Ectodermal cell (in vitro differentiated cells): ENCODE results near the gene AJM1. TPM values are rescaled to one million over a fixed set of nuclear protein-coding genes. Genes with fewer than 3 reads are reported as not detected.
A peak's percentile ranks its signal among the peaks of the same experiment; 100 is the strongest.
"Not testable (repeated sequence)": the region's sequence is repeated elsewhere in the genome, so short reads cannot be mapped to it uniquely, and the experiment has no call there.

ENCODE experiments used
- H3K27ac ChIP-seq: 2 replicates; pipeline ENCODE4 v1.7.0; 2013; ENCODE audit warnings: mild to moderate bottlenecking, low read depth, low read length; ENCODE audit not compliant: insufficient read depth, poor library complexity, severe bottlenecking
- H3K27me3 ChIP-seq: 2 replicates; pipeline ENCODE4 v1.7.0; 2013; ENCODE audit warnings: mild to moderate bottlenecking, low read length; ENCODE audit not compliant: insufficient read depth, control insufficient read depth, poor library complexity, severe bottlenecking
- H3K36me3 ChIP-seq: one replicate; pipeline ENCODE4 v1.7.0; 2013; ENCODE audit warnings: low read length; ENCODE audit not compliant: control insufficient read depth, insufficient read depth
- H3K4me1 ChIP-seq: one replicate; pipeline ENCODE4 v1.7.0; 2013; ENCODE audit warnings: low read length; ENCODE audit not compliant: control insufficient read depth, insufficient read depth
- H3K4me3 ChIP-seq: 2 replicates; pipeline ENCODE4 v1.7.0; 2013; ENCODE audit warnings: low read depth, low read length, control low read depth; ENCODE audit not compliant: insufficient read depth
- H3K9me3 ChIP-seq: 2 replicates; pipeline ENCODE4 v1.7.0; 2013; ENCODE audit warnings: mild to moderate bottlenecking, low read length, moderate library complexity; ENCODE audit not compliant: control insufficient read depth
- WGBS, 2 experiments: methylation state at CpG; one replicate each; pipeline ENCODE4 v1.1.7; 2013; ENCODE audit warnings: missing lambda C conversion rate in 2 of 2; 5-methylcytosine and 5-hydroxymethylcytosine counted together
- polyA plus RNA-seq, 4 experiments: library from polyadenylated mRNA; stranded (reverse); fragments of 50-300 nt; gene quantifications; one replicate each; pipeline ENCODE4 v1.2.3, GENCODE V29; 2013

Gene AJM1
- 1.0 TPM for polyA plus RNA-seq (2013, experiment 1 of 4)
- 1.1 TPM for polyA plus RNA-seq (2013, experiment 2 of 4)
- polyA plus RNA-seq (2013, experiment 3 of 4): 1.2 TPM
- polyA plus RNA-seq (2013, experiment 4 of 4): 1.3 TPM

DNA sequence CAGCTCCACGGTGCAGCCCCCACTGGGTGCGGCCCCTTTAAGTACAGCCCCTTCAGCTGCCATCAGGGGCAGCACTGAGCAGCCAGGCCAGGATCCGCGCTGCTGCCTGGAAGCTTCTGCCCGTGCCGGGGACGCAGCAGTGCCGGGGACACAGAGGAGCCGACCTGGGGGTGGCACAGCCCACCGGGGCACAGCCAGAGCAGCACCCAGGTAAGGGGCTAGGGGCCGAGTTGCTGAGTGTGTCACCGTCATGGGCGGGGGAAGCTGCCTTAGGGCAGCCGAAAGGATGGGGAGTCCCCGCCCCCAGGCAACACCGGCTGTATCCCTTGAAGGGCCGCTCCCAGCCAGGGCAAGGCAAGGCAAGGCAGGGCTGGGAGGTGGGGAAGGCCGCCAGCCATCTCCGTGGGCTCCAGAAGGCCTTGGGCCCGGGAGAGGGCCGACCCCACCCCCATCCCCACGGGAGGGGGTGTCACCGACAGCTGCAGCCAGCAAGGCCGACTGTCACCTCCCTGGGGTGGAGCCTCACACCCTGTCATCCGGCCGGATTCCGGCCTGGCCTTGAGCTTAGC is at the start of gene AJM1:
Gene AJM1, plus strand, starts transcription at position 99 of the 569 bp plus-strand sequence. CDS start 1,937 bp downstream, outside the sequence.
- Histone ChIP-seq H3K4me3 (peak within 1 kb of the TSS; percentile 16), H3K27ac (peak within 1 kb of the TSS; percentile 50), H3K4me1 (peaks cover 41% of the 10 kb centered on the region), H3K27me3 (peaks cover 29% of the 10 kb centered on the region)
- not testable (repeated sequence) for H3K9me3 ChIP-seq, H3K36me3 ChIP-seq
- WGBS, 2 experiments: 6 to 8% methylated on average over 21 to 24 of the region's 27 CpGs

DNA sequence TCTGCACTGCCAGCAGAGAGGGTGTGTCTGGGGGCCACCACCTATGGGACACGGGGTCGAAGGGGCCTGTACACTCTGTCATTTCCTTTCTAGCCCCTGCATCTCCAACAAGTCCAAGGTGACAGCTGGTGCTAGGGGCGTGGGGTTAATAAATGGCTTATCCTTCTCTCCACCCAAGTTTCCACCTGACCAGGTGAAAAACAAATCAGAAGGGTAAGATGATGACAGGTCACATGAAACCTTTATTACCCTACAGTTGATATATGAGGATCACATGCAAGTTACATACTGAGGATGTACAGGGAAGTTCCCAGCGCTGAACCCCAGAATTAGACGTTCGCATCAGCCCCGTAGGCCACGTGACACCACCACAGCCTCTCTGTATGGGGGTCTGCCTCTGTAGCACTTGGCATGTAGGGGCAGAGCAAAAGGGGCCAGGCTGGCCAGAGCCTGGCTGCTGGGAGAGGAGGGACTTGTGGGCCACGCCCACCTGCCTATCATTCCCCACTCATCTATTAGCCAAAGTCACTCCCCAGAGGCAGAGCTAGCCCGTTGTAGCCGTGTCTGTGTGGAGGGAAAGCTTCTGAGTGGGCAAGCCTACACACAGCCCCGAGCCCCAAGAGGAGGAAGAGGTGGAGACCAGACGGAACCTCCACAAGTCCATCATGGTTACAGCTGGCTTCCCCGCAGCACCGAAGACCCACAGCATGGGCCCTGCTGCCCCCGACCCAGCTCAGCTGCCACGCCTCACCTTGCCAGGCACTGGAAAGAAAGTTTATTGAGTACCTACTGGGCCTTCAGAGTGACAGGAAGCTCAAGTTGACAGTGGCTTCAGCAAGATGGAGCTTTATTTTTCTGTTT is 49.0 kb upstream of the AJM1 start:
- Histone ChIP-seq H3K27ac (no peak overlapping the region), H3K4me1 (peaks cover 28% of the 10 kb centered on the region), H3K9me3 (no peaks in the 10 kb centered on the region), H3K27me3 (peaks cover under 1% of the 10 kb centered on the region), H3K36me3 (no peaks in the 10 kb centered on the region), H3K4me3 (no peak overlapping the region)
- 91% methylated on average over 16 to 17 of the region's 17 CpGs for WGBS, 2 experiments

DNA sequence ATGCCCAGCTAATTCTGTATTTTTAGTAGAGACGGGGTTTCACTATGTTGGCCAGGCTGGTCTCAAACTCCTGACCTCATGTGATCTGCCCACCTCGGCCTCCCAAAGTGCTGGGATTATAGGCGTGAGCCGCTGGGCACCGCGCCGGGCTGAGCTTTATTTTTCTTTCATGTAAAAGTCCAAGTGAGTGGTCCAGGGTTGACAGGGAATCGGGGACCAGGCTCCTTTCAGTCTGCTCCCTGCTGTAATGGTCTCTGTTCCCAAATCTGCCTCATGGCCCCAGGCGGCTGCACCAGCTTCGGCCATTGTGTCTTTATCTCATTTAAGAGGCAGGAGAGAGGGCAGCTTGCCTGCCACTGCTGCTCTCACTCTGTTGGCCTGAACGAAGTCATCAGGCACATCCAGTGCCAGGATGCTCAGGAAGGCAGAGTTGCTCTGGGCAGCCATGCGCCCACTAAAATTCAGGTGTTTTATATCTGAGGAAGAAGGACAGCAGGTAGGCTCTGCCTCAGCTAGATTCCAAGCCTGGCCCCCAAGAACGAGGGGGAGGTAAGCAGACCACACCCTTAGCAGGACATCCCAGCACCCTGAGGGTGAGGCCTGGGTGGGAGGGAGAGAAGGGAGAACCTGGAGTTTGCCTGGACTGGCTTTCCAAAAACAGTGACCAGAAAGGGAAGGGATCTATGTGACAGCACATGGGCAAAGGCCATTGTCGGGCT is 47.8 kb upstream of the AJM1 start:
- Histone ChIP-seq H3K4me1 (peaks cover 32% of the 10 kb centered on the region), H3K9me3 (no peaks in the 10 kb centered on the region), H3K4me3 (no peak overlapping the region), H3K36me3 (no peaks in the 10 kb centered on the region), H3K27me3 (peaks cover 12% of the 10 kb centered on the region), H3K27ac (no peak overlapping the region)
- 94% methylated on average over 14 of the region's 14 CpGs for WGBS, 2 experiments

DNA sequence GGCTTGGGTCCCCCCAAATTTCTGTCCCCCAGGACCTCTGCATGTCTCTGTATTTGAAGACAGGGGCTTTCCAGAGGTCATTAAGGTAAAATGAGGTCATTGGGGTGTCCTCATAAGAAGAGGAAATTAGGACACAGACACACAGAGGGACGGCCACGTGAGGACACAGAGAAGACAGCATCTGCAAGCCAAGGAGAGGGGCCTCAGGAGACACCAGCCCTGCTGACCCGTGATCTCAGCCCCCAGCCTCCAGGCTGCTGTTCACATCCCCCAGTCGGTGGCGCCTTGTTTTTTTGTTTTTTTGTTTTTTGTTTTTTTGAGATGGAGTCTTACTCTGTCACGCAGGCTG is 47.3 kb upstream of the AJM1 start:
- no peak overlapping the region for H3K27ac ChIP-seq
- H3K4me1 ChIP-seq: peaks cover 34% of the 10 kb centered on the region
- 88 to 89% methylated on average over 6 of the region's 6 CpGs for WGBS, 2 experiments
- no peak overlapping the region for H3K4me3 ChIP-seq
- H3K9me3 ChIP-seq: no peaks in the 10 kb centered on the region
- H3K27me3 ChIP-seq: peaks cover 17% of the 10 kb centered on the region
- no peaks in the 10 kb centered on the region for H3K36me3 ChIP-seq

DNA sequence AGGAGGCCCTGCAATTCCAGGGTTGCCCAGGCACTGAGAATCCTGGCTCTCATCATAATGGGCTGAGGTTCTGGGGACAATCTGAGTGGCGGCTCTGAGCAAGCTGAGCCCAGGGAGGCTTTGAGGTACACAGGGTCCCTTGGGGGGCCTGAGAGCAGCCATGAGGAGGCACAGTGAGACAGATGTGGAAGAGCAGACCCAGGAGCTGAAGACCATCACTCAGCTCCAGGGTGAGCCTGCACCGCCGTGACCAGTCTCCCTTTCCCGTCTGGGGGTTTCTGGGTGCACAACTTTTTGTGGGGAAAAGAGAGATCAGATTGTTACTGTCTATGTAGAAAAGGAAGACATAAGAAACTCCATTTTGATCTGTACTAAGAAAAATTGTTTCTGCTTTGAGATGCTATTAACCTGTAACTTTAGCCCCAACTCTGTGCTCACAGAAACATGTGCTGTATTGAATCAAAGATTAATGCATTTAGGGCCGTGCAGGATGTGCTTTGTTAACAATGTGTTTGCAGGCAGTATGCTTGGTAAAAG is 46.0 kb upstream of the AJM1 start, which contains the start of gene CCDC183:
Gene CCDC183, plus strand, starts transcription at position 101 of the 537 bp plus-strand sequence. Its CDS starts 60 bp downstream, at position 161.
- no peaks in the 10 kb centered on the region for H3K9me3 ChIP-seq
- 81% methylated on average over 5 of the region's 5 CpGs for WGBS, 2 experiments
- peaks cover 30% of the 10 kb centered on the region for H3K4me1 ChIP-seq
- no peak within 1 kb of the TSS for H3K4me3 ChIP-seq
- peak within 1 kb of the TSS; percentile 33 for H3K27ac ChIP-seq
- H3K27me3 ChIP-seq: peaks cover 17% of the 10 kb centered on the region
- no peaks in the 10 kb centered on the region for H3K36me3 ChIP-seq

DNA sequence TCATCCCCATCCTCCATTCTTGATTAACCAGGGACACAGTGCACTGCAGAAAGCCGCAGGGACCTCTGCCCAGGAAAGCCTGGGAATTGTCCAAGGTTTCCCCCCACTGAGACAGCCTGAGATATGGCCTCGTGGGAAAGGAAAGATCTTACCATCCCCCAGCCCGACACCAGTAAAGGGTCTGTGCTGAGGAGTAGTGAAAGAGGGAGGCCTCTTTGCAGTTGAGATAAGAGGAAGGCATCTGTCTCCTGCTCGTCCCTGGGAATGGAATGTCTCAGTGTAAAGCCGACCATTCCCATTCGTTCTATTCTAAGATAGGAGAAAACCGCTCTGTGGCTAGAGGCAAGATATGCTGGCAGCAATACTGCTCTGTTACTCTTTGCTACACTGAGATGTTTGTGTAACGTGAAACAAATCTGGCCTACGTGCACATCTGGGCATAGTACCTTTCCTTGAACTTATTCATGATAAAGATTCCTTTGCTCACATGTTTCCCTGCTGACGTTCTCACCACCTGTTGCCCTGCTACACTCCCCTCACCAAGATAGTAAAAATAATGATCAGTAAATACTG is 45.4 kb upstream of the AJM1 start:
- Histone ChIP-seq H3K27ac (peak overlapping the region; percentile 33), H3K27me3 (peaks cover 17% of the 10 kb centered on the region), H3K4me1 (peaks cover 32% of the 10 kb centered on the region)
- H3K9me3 ChIP-seq, H3K36me3 ChIP-seq, H3K4me3 ChIP-seq: not testable (repeated sequence)
- WGBS, 2 experiments: 39 to 41% methylated on average over 8 to 10 of the region's 10 CpGs

DNA sequence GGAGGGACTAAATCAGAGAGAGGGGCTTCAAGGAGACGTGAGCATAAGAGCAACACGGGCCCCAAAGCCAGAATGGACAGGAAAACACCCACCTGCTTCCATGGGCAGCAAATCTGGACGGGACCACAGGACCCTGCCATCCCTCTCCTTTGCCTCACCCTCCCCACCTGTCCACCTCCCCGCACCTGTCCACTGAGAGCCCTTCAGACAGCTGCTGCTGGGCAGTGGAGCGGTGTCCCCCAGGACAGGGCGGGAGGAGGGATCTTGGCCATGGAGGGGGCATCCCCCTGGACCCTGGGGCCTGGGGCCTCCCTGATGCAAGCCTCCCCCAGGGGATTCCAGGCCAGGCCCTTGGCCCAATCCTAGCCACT is 43.6 kb upstream of the AJM1 start:
- H3K27ac ChIP-seq: no peak overlapping the region
- peaks cover 28% of the 10 kb centered on the region for H3K4me1 ChIP-seq
- WGBS, 2 experiments: 90 to 93% methylated on average over 6 of the region's 6 CpGs
- H3K9me3 ChIP-seq: no peaks in the 10 kb centered on the region
- H3K4me3 ChIP-seq: no peak overlapping the region
- H3K27me3 ChIP-seq: peaks cover 20% of the 10 kb centered on the region
- no peaks in the 10 kb centered on the region for H3K36me3 ChIP-seq

DNA sequence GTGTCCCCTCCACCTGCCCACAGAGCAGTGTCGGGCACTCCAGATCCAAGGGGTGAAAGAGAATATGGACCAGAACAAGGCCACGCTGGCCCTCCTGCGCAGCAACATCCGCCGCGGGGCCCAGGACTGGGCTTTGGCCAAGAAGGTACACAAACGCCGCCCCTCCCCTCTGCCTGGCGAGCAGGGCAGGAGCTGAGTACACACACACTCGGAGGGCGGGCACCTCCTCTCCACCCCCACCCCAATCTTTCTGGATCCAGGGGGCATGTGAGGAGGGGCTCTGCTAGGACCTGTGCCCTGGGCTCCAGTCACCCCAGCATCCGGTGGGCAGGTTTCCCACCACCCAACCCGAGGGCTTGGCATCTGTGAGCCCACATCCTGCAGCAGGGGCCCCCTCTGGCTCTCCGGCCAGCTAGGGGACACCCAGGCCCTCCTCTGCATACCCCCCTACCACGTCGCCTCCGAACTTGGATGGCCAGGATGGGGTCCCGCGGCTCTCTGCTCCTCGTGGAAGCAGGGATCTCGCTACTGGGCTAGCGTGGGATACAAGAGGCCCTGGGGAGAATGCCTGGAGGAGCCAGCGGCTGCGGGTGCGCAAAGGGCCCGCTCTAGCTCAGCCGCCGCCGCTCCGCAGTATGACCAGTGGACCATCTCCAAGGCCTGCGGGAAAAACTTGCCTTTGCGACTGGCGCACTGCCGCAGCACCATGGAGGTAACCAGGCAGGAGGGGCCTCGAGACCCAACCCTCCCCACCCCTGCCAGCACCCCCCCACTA is 43.0 kb upstream of the AJM1 start:
- no peaks in the 10 kb centered on the region for H3K36me3 ChIP-seq
- no peak overlapping the region for H3K27ac ChIP-seq
- peaks cover 20% of the 10 kb centered on the region for H3K27me3 ChIP-seq
- H3K4me3 ChIP-seq: peak overlapping the region; percentile 36
- peaks cover 28% of the 10 kb centered on the region for H3K4me1 ChIP-seq
- WGBS, 2 experiments: 61 to 62% methylated on average over 35 of the region's 35 CpGs
- H3K9me3 ChIP-seq: no peaks in the 10 kb centered on the region

DNA sequence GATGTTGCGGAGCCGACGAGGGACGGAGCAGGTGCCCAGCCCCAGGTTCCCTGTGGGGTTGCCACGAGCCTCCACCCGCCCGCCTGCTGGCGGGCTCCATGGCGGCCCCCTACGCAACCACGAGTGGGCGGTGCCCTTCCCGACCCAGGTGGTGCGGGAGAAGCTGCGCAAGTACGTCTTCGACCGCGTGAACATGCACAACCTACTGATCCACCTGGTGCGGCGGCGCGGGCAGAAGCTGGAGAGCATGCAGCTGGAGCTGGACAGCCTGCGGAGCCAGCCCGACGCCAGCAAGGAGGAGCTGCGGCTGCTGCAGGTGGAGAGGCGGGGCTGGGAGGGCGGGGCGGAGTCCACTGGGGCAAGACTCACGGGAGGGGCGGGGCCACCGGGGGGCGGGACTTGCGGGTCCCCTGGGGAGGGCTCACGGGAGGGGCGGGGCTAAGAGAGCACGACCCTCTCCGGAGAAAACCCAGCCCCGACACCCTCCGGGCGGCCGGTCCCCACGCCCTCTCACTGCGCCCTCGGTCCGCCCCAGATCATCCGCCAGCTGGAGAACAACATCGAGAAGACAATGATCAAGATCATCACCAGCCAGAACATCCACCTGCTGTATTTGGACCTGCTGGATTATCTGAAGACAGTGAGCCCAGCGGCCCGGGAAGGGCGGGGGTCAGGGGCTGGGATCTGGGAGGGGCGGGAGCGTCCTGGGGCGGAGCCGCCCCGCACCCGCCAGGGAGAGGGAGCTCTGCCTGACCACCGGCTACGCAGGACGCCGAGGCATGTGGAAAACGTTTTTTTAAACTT is 42.2 kb upstream of the AJM1 start:
- 1% methylated on average over 63 of the region's 63 CpGs for WGBS, 2 experiments
- Histone ChIP-seq H3K4me1 (peaks cover 28% of the 10 kb centered on the region), H3K4me3 (peak overlapping the region; percentile 36), H3K36me3 (no peaks in the 10 kb centered on the region), H3K27me3 (peaks cover 20% of the 10 kb centered on the region), H3K9me3 (no peaks in the 10 kb centered on the region), H3K27ac (no peak overlapping the region)
